HepG2 (cell line): ENCODE data around the gene GTF2H4. TPM values are rescaled to one million over a fixed set of nuclear protein-coding genes. Genes with fewer than 3 reads are reported as not detected.

Source experiments
- ATAC-seq: fragments of 200-7000 bp; cut with Tn5 transposase; 3 replicates; pipeline ENCODE4 v1.9.1; 2020; ENCODE audit warnings: mild to moderate bottlenecking, moderate library complexity
- BruUV-seq: library from RNA; stranded (reverse); fragments of 400-500 nt; replicated peaks from 2 replicates; lab custom pipeline; 2021; lab: Mats Ljungman, UMichigan
- CTCF ChIA-PET: fragments of 300-600 bp; formaldehyde crosslinking; extraction: SDS; loops from one replicate; lab custom pipeline; 2021; ENCODE audit warnings: low total read pairs, inconsistent platforms, low intra/inter-chr PET ratio; lab: Yijun Ruan, JAX
- POLR2A ChIA-PET: fragments of 350-600 bp; sonication (Branson Sonifier 250); formaldehyde crosslinking; loops from one replicate; lab custom pipeline; 2020; ENCODE audit warnings: antibody characterized with exemption, inconsistent platforms; lab: Yijun Ruan, JAX
- DNase-seq: peaks from one replicate; pipeline ENCODE4 v3.0.0-alpha.2; 2015; ENCODE audit warnings: low spot score
- FAIRE-seq: peaks from 3 replicates; lab custom pipeline; 2011; peaks lifted over from hg19 to GRCh38; lab: Jason Lieb, UNC
- H2AFZ ChIP-seq: one replicate; pipeline ENCODE4 v1.6.1; 2011; ENCODE audit warnings: low read length, inconsistent platforms
- H3K27ac ChIP-seq: fragments of 300-600 bp; 3 replicates; pipeline ENCODE4 v1.8.0; 2011; ENCODE audit warnings: mixed run types, mild to moderate bottlenecking, mixed read lengths, low read length, inconsistent platforms; ENCODE audit not compliant: insufficient read depth; ENCODE audit errors: extremely low read length
- H3K27me3 ChIP-seq, 2 experiments: fragments of 200-600 bp in 1 of 2; 2 replicates in 1 of 2; 3 replicates in 1 of 2; pipeline versions ENCODE4 v1.6.0 to v1.8.0; 2011; ENCODE audit warnings: low read length in 2 of 2, mild to moderate bottlenecking in 2 of 2, moderate library complexity in 2 of 2, inconsistent platforms in 1 of 2; ENCODE audit not compliant: insufficient read depth in 2 of 2, control insufficient read depth in 1 of 2
- H3K36me3 ChIP-seq, 2 experiments: fragments of 200-600 bp in 1 of 2; replicated peaks in 1 of 2; 2 replicates in 1 of 2; 3 replicates in 1 of 2; pipeline versions ENCODE4 v1.5.1 to v1.8.0; 2011; ENCODE audit warnings: low read length in 2 of 2, inconsistent platforms in 1 of 2; ENCODE audit not compliant: insufficient read depth in 2 of 2, control insufficient read depth in 1 of 2
- H3K4me1 ChIP-seq: 2 replicates; pipeline ENCODE4 v1.5.1; 2012; ENCODE audit warnings: low read length, inconsistent platforms; ENCODE audit not compliant: insufficient read depth
- H3K4me2 ChIP-seq: 2 replicates; pipeline ENCODE4 v1.6.0; 2011; ENCODE audit warnings: low read depth, low read length, inconsistent platforms
- H3K4me3 ChIP-seq, 3 experiments: fragments of 200-600 bp in 1 of 3; sonication (generic), shearing (Covaris generic) in 1 of 3; replicated peaks in 1 of 3; 2 replicates each; pipeline ENCODE4 v1.5.1; 2011 to 2016; ENCODE audit warnings: low read length in 3 of 3, inconsistent platforms in 2 of 3, low read depth in 2 of 3, mild to moderate bottlenecking in 2 of 3, control low read depth in 1 of 3, mixed read lengths in 1 of 3; ENCODE audit not compliant: insufficient read depth in 1 of 3
- H3K79me2 ChIP-seq: one replicate; pipeline ENCODE4 v1.6.1; 2011; ENCODE audit warnings: low read length, inconsistent platforms; ENCODE audit not compliant: insufficient read depth
- H3K9ac ChIP-seq: 2 replicates; pipeline ENCODE4 v1.6.0; 2011; ENCODE audit warnings: mild to moderate bottlenecking, low read depth, low read length, inconsistent platforms; ENCODE audit not compliant: insufficient read depth
- H3K9me3 ChIP-seq: 2 replicates; pipeline ENCODE4 v1.5.1; 2012; ENCODE audit warnings: mild to moderate bottlenecking, low read length
- H4K20me1 ChIP-seq: 2 replicates; pipeline ENCODE4 v1.6.0; 2011; ENCODE audit warnings: inconsistent platforms, mild to moderate bottlenecking, low read length, moderate library complexity; ENCODE audit not compliant: insufficient read depth
- HMGA1 ChIP-seq: sonication (generic); formaldehyde crosslinking; conservative IDR thresholded peaks from 2 replicates; pipeline ENCODE4 v1.4.0; 2020; ENCODE audit warnings: missing genetic modification reagents
- HNF4A ChIP-seq: sonication (generic); formaldehyde crosslinking; IDR thresholded peaks from 2 replicates; pipeline ENCODE4 v1.4.0; 2020; ENCODE audit warnings: missing genetic modification reagents
- HNRNPL ChIP-seq: fragments of 200-400 bp; formaldehyde crosslinking; IDR thresholded peaks from 2 replicates; pipeline ENCODE4 v1.6.1; 2017; ENCODE audit warnings: mild to moderate bottlenecking, low read depth, low read length
- HNRNPLL ChIP-seq: fragments of 200-400 bp; formaldehyde crosslinking; IDR thresholded peaks from 2 replicates; pipeline ENCODE4 v1.6.1; 2017; ENCODE audit warnings: mild to moderate bottlenecking, low read depth, low read length; ENCODE audit not compliant: poor library complexity, severe bottlenecking
- POGZ ChIP-seq: sonication (generic); formaldehyde crosslinking; IDR thresholded peaks from 2 replicates; pipeline ENCODE4 v1.4.0; 2020; ENCODE audit warnings: mild to moderate bottlenecking, missing genetic modification reagents
- RFX1 ChIP-seq: fragments of 450-650 bp; IDR thresholded peaks from 2 replicates; pipeline ENCODE4 v1.6.1; 2017
- RFX3 ChIP-seq: IDR thresholded peaks from 2 replicates; pipeline ENCODE4 v1.6.1; 2016; ENCODE audit warnings: missing biosample characterization, missing genetic modification reagents
- ZNF121 ChIP-seq: sonication (generic); formaldehyde crosslinking; IDR thresholded peaks from 2 replicates; pipeline ENCODE4 v1.5.0; 2020; ENCODE audit warnings: mild to moderate bottlenecking, missing genetic modification reagents
- ZNF275 ChIP-seq: sonication (generic); formaldehyde crosslinking; IDR thresholded peaks from 2 replicates; pipeline ENCODE4 v1.8.0; 2022; ENCODE audit warnings: missing genetic modification reagents, mild to moderate bottlenecking, inconsistent platforms, borderline replicate concordance
- ZNF687 ChIP-seq: sonication (generic); formaldehyde crosslinking; IDR thresholded peaks from 2 replicates; pipeline ENCODE4 v1.5.1; 2020; ENCODE audit warnings: mild to moderate bottlenecking, missing genetic modification reagents, moderate library complexity
- WGBS: methylation state at CpG from one replicate; pipeline ENCODE4 v1.1.6; 2017; ENCODE audit warnings: low lambda C conversion rate; 5-methylcytosine and 5-hydroxymethylcytosine counted together
- in situ Hi-C: cut with HindIII; loops from 2 replicates; pipeline ENCODE4 v1.10.0; 2017; ENCODE audit warnings: low pct_unique_long_range_greater_than_20kb; ENCODE audit not compliant: extremely low pct_ligation_motif_present
- intact Hi-C: fragments of 100-400 bp; cut with micrococcal nuclease; formaldehyde crosslinking; loops from one replicate; pipeline ENCODE4 v1.10.0; 2022; ENCODE audit not compliant: unreplicated experiment
- polyA plus RNA-seq, 8 experiments: library from polyadenylated mRNA; depleted of rRNA in 3 of 8; stranded (reverse) in 7 of 8; unstranded in 1 of 8; fragments of >200 nt; fragmentation: Illumina TruSeq in 4 of 8; extraction: Trizol in 4 of 8; gene quantifications; 2 replicates each; pipeline versions ENCODE4 v1.2.1 to v1.2.3, GENCODE V29; 2011 to 2016; ENCODE audit warnings: low read depth in 4 of 8, missing spikeins in 1 of 8, mixed read lengths in 1 of 8; ENCODE audit not compliant: insufficient read depth in 1 of 8
- total RNA-seq, 5 experiments: library from RNA; depleted of rRNA; stranded (reverse); fragments of >200 nt; fragmentation: Illumina TruSeq; extraction: Trizol; gene quantifications; 2 replicates each; pipeline ENCODE4 v1.2.3, GENCODE V29; 2016; ENCODE audit warnings: low read depth in 1 of 5

Gene GTF2H4
- total and polyA plus RNA-seq, 2 of the 13 experiments (the other 11 are each of a cell fraction or from before 2014, with no cell fraction given), result 15.9 to 49.3 TPM

GRCh38 chr6:30879684-30880427 is 28.2 kb upstream of the GTF2H4 start:
- peaks cover 61% of the 10 kb centered on the region for H3K4me1 ChIP-seq
- H3K79me2 ChIP-seq, result no peaks in the 10 kb centered on the region
- DNase-seq (no peak), FAIRE-seq (no peak), ATAC-seq (no peak)
- WGBS, result 57% methylated on average over 8 of the region's 8 CpGs
- peaks cover 6 to 34% of the 10 kb centered on the region in 2 experiments for H3K27me3 ChIP-seq
- CTCF ChIA-PET, result interaction anchor here (3.9 kb wide), 1 partner anchor 51 kb away, joined by 76 read pairs; no protein-coding TSS in a partner anchor
- no peaks in the 10 kb centered on the region for H4K20me1 ChIP-seq
- TF ChIP-seq HMGA1, result no peak
- peak; percentile 90 for TF ChIP-seq ZNF121
- H3K27ac ChIP-seq, result no peak overlapping the region
- POLR2A ChIA-PET, result no interaction called here
- no peaks in the 10 kb centered on the region for H3K36me3 ChIP-seq
- H3K4me2 ChIP-seq, result no peak overlapping the region
- no peak overlapping the region for H2AFZ ChIP-seq
- no peak overlapping the region for H3K9ac ChIP-seq
- intact Hi-C loops (loop anchor here (5.0 kb wide), 2 partner anchors 38 to 158 kb away; partner anchors contain the start of gene TUBB), in situ Hi-C loops (loop anchor here (5.0 kb wide), 2 partner anchors 53 to 138 kb away; partner anchors contain the start of genes FLOT1 and IER3)
- BruUV-seq, result no TSS peak
- no peaks in the 10 kb centered on the region for H3K9me3 ChIP-seq
- H3K4me3 ChIP-seq, result no peak overlapping the region

GRCh38 chr6:30880698-30881252 is 27.2 kb upstream of the GTF2H4 start:
- FAIRE-seq (no peak), ATAC-seq (no peak), DNase-seq (no peak)
- H3K27ac ChIP-seq, result no peak overlapping the region
- peak overlapping the region; percentile 43; the same call in 1 of the 2 replicates for H3K4me2 ChIP-seq
- peaks cover 6 to 34% of the 10 kb centered on the region in 2 experiments for H3K27me3 ChIP-seq
- intact Hi-C loops, result no loop called here
- in situ Hi-C loops, result no loop called here
- peak overlapping the region in 1 of 3 experiments; percentile 31; a peak in 1 of 6 replicates for H3K4me3 ChIP-seq
- 39% methylated on average over 16 of the region's 16 CpGs for WGBS
- CTCF ChIA-PET, result no interaction called here
- H4K20me1 ChIP-seq, result no peaks in the 10 kb centered on the region; the same call in 1 of the 2 replicates
- H3K36me3 ChIP-seq, result no peaks in the 10 kb centered on the region
- H3K4me1 ChIP-seq, result peaks cover 70% of the 10 kb centered on the region
- BruUV-seq, result no TSS peak
- no peaks in the 10 kb centered on the region for H3K9me3 ChIP-seq
- POLR2A ChIA-PET, result interaction anchor here (5.9 kb wide), 1 partner anchor 25 kb away, joined by 45 read pairs; the partner anchor contains the start of gene GTF2H4
- H2AFZ ChIP-seq, result no peak overlapping the region
- H3K79me2 ChIP-seq, result peaks cover 7% of the 10 kb centered on the region
- no peak overlapping the region for H3K9ac ChIP-seq
- TF ChIP-seq RFX1 (peak; percentile 12; the same call in 1 of the 2 replicates), ZNF687 (CRISPR knock-in tag) (peak; percentile 17; the same call in 1 of the 2 replicates), ZNF275 (no peak), RFX3 (peak; percentile 26; the same call in 1 of the 2 replicates), HNRNPL (0 out of 2 replicates have a peak, but pooled peaks have one; percentile 22), HNF4A (no peak), HNRNPLL (peak; percentile 22), POGZ (no peak)
